K562 (cell line): ENCODE measurements around the gene PPP1R3E. TPM values are rescaled to one million over a fixed set of nuclear protein-coding genes. Genes with fewer than 3 reads are reported as not detected.

Experiments used
- AFF4 ChIP-seq: sonication (generic); formaldehyde crosslinking; IDR thresholded peaks from 2 replicates; pipeline ENCODE4 v1.8.0; 2023; ENCODE audit warnings: mild to moderate bottlenecking, missing genetic modification reagents
- CBFB ChIP-seq: sonication (generic); formaldehyde crosslinking; IDR thresholded peaks from 2 replicates; pipeline ENCODE4 v1.4.0; 2020; ENCODE audit warnings: mild to moderate bottlenecking, missing genetic modification reagents
- CREB1 ChIP-seq, 2 experiments: sonication (generic) in 1 of 2; formaldehyde crosslinking in 1 of 2; IDR thresholded peaks; 2 replicates each; pipeline versions ENCODE4 v1.6.1 to v1.8.0; 2012 to 2022; ENCODE audit warnings: inconsistent platforms in 1 of 2, mild to moderate bottlenecking in 1 of 2, missing genetic modification reagents in 1 of 2, moderate library complexity in 1 of 2
- CTCFL ChIP-seq: IDR thresholded peaks from 2 replicates; pipeline ENCODE4 v1.6.1; 2011; ENCODE audit warnings: borderline replicate concordance, low read depth, mild to moderate bottlenecking, moderate library complexity, low read length; ENCODE audit not compliant: insufficient read depth, poor library complexity, severe bottlenecking
- HBP1 ChIP-seq: fragments of 450-650 bp; formaldehyde crosslinking; IDR thresholded peaks from 2 replicates; pipeline ENCODE4 v1.4.0; 2022; ENCODE audit warnings: missing genetic modification characterization
- SMAD4 ChIP-seq: fragments of 250-450 bp; sonication (Bioruptor Pico); conservative IDR thresholded peaks from 2 replicates; pipeline ENCODE4 v1.8.0; 2021; ENCODE audit warnings: inconsistent platforms, mild to moderate bottlenecking, moderate library complexity
- STAT6 ChIP-seq: sonication (generic); formaldehyde crosslinking; IDR thresholded peaks from 2 replicates; pipeline ENCODE4 v1.8.1; 2023; ENCODE audit warnings: mild to moderate bottlenecking, missing genetic modification reagents
- TARDBP ChIP-seq: fragments of 450-650 bp; IDR thresholded peaks from 2 replicates; pipeline ENCODE4 v1.6.1; 2016
- TBL1XR1 ChIP-seq, 2 experiments: IDR thresholded peaks; 2 replicates each; pipeline ENCODE4 v1.6.1; 2012; ENCODE audit warnings: improper control_type of control experiment in 2 of 2, low read length in 2 of 2, mild to moderate bottlenecking in 1 of 2
- TEAD2 ChIP-seq: fragments of 450-650 bp; IDR thresholded peaks from 2 replicates; pipeline ENCODE4 v1.6.1; 2016; ENCODE audit warnings: missing genetic modification characterization, control low read depth, missing compliant biosample characterization
- ZNF592 ChIP-seq: fragments of 450-650 bp; IDR thresholded peaks from 2 replicates; pipeline ENCODE4 v1.6.1; 2017; ENCODE audit warnings: antibody characterized with exemption, mild to moderate bottlenecking
- polyA plus RNA-seq, 8 experiments: library from polyadenylated mRNA; depleted of rRNA in 4 of 8; stranded (reverse) in 5 of 8; unstranded in 3 of 8; fragments of >200 nt; fragmentation: Nextera tagmentation in 2 of 8; fragmentation: Illumina TruSeq in 1 of 8; extraction: Ambion mirVana in 2 of 8; extraction: Trizol in 1 of 8; gene quantifications; 2 replicates each; pipeline versions ENCODE4 v1.2.1 to v1.2.3, GENCODE V29; 2011 to 2014; ENCODE audit warnings: inconsistent platforms in 1 of 8, missing spikeins in 1 of 8
- total RNA-seq, 7 experiments: library from RNA; depleted of rRNA in 6 of 7; stranded (reverse); fragments of >200 nt in 6 of 7; fragmentation: Illumina TruSeq in 2 of 7; extraction: Trizol in 2 of 7; gene quantifications; 2 replicates each; pipeline versions ENCODE4 v1.2.1 to v1.2.3, GENCODE V29; 2011 to 2021; ENCODE audit warnings: low replicate concordance in 1 of 7

PPP1R3E gene
- total and polyA plus RNA-seq, 9 of the 15 experiments (the other 6 are each of a cell fraction or from before 2014, with no cell fraction given), result 3.2 to 18.4 (median 7.6) TPM

- TF ChIP-seq AFF4 (no peak), CBFB (CRISPR knock-in tag) (no peak), TBL1XR1 (IDR thresholded peaks at IDR 0.05; ENCODE audit: low read length in 2 of 2) (peak in 1 of 2 experiments; percentile 25; a peak in 1 of 4 replicates), ZNF592 (no peak), CREB1 (IDR thresholded peaks at IDR 0.05) (peak; percentile 81), CREB1 (CRISPR knock-in tag; IDR thresholded peaks at IDR 0.05) (peak; percentile 75), TARDBP (peak; percentile 96; the same call in 1 of the 2 replicates), STAT6 (CRISPR knock-in tag) (0 out of 2 replicates have a peak, but pooled peaks have one; percentile 85), HBP1 (CRISPR knock-in tag) (no peak), SMAD4 (CRISPR knock-in tag) (peak; percentile 98), CTCFL (peak; percentile 100), TEAD2 (tag) (no peak)
These were observed 1.2 kb downstream of the PPP1R3E start (continued) for GRCh38 chr14:23301288-23301968.
